Measurements from ENCODE around the gene APOBR.
A peak's percentile ranks its signal among the peaks of the same experiment; 100 is the strongest.
"Not testable (repeated sequence)": the region's sequence is repeated elsewhere in the genome, so short reads cannot be mapped to it uniquely, and the experiment has no call there.

The APOBR gene, protein sequence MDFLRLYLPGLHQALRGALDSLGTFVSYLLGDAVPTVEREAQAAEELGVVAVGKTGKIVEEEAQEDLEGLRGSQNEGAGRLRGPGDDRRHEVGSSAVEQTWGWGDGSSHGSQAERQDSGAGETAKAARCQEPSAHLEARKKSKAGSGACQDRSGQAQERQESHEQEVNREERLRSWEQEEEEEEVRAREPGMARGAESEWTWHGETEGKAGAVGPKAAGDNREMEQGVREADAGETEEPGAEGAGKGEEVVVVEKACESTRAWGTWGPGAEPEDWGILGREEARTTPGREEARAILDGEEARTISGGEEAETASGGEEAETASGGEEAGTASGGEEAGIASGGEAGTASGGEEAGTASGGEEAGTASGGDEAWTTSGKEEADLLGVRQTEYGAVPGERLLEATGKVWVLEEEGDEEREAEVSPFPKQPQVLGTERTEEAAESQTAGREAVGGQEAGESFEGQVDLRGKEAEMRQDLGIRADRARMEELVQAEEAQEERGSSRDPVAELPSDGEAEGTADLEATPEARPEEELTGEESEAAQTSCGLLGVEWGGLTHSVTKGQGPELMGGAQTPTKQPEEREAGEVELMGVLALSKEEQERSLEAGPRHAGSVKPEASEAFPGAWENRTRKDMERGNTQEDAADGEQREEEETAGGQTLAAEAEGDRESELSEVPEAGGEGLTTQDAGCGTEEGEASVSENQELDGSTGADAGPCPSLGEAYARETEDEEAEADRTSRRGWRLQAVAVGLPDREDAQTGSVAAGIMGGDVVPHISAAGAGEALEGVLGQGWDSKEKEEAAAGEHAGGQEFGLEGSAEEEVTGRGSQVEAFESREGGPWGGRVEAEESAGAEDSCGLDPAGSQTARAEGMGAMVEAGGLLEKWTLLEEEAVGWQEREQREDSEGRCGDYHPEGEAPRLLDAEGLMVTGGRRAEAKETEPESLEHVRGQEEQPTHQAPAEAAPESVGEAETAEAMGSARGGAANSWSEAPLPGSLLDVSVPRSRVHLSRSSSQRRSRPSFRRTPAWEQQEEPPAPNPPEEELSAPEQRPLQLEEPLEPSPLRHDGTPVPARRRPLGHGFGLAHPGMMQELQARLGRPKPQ

DNA sequence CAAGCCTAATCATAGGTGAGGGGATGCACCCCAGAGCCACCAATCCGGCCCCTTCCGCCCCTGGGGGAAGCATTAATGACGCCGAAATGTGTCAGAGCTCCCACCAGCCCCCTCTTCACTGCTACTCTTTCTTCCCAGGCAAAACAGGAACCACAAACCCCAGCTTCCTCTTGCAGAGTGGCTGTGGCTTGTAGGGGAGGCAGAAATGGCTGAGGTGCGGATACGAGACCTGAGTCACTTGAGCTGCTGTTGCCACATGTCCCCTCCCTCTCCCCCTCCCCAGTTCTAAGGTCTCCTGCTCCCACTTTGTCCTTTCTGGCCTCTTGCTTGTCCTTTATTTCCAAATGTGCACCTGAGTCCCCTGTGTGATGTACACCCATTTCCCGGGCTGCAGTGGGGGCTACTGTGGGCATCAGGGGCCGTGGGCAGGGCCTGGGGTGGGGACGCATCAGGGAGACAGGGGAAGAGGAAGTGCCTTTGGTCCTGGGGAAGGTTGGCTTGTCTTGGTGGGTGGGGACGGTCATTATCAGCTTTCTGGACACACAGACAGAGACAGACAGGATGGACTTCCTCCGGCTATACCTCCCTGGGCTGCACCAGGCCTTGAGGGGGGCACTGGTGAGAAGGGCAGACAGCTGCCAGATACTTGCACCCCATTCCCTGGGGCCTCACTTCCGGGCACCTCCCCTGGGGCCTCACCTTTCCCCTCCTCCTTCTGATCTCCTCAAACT, at the start of gene APOBR:
Gene APOBR, plus strand, starts transcription at position 523 of the 731 bp plus-strand sequence. Its CDS starts 39 bp downstream, at position 562.
- peak; percentile 80 to 83 for DNase-seq

DNA sequence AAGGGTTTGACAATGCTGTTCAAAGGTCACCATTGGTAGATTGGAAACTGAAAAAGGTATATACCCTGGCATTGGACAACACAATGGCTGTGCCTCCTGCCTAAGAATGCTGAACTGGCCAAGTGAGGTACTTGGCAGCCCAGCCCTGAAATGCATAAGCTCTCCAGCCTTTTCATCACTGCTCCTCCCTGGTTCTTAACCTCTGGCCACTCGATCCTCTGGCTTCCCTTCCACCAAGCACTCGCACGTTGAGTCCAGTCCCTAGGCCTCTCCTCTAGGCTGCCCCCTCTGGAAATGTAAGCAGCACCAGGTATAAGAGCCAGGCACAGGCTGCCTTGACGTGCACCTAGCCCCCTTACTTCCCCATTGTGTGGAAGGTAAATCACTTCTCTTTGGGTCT, 48.1 kb upstream of the APOBR start:
- not testable (repeated sequence) for DNase-seq

DNA sequence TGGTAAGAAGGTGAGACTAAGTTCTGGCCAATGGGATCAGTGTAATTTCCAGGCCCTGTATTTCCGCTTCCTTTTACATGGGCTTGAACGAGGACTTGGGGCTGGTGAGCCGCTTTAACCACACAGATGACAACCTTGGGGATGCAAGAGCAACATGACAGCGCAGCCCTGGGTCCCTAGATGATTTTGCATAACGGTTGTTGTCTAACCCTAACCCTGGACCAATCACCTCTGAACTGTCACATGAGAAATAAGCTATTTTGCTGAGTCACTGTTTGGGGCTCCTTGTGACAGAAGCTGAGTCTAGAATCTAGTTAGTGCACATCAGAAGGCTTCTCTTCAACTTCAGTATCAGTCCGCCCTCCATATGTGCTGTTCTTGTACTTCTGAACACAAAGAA, 47.4 kb upstream of the APOBR start:
- not testable (repeated sequence) for DNase-seq

DNA sequence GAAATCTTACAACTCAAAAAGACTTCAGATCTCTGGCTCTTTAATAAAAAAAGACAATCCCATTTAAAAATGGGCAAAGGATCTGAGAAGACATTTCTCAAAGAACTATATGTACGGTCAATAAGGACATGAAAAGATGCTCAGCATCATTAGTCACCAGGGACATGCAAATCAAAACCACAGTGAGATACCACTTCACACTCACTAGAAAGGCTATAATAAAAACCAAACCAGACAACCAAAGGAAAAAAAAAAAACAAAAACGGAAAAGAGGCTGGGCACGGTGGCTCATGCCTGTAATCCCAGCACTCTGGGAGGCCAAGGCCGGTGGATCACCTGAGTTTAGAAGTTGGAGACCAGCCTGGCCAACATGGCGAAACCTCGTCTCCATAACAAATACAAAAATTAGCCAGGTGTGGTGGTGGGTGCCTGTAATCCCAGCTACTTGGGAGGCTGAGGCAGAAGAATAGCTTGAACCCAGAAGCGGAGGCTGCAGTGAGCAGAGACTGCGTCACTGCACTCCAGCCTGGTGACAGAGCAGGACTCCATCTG, 20.7 kb upstream of the APOBR start:
- no peak for DNase-seq

DNA sequence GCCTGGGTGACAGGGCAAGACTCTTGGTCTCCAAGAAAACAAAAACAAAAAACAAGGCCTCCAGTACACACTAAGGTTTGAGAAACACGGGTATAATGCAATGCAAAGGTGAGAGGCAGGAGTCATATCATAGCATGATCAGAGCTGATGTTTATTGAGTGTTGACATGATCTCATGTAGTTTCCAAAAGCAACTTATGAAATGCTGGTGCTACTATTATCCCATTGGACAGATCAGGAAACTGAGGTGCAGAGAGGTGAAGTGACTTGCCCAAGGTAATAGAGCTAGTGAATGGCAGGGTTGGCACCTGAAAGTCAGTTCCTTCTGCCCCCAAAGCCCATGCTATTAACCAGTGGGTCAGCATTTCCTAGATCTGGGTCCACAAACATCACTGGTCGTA, 19.2 kb upstream of the APOBR start:
- DNase-seq = no peak

DNA sequence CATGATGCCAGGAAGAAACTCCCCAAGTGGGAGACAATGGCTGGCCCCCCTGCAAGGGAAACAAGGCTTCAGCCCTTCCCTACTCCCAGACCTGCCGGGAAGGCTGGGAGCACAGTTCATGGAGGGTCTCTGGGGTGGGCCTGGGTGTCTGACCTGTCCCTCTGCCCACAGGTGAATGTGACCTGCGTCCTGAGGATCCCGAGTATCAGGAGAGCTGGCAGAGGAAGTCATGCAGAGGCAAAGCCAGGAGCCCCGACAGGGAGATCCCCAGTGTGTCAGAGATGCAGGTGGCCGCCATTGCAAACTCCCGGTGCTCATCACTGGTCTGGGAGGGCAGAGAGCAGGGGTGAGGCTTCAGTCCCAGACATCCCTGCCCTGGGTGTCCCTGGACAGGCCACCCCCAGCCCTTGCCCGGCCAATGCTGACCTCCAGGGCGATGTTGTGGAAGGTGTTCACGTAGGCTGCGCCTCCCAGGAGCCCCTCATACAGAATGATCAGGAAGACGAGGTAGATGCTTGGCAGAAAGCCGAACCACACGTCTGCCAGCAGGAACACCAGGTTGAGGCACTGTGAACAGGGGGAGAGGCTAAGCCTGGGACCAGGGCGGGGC, 17.0 kb upstream of the APOBR start:
- DNase-seq = no peak

DNA sequence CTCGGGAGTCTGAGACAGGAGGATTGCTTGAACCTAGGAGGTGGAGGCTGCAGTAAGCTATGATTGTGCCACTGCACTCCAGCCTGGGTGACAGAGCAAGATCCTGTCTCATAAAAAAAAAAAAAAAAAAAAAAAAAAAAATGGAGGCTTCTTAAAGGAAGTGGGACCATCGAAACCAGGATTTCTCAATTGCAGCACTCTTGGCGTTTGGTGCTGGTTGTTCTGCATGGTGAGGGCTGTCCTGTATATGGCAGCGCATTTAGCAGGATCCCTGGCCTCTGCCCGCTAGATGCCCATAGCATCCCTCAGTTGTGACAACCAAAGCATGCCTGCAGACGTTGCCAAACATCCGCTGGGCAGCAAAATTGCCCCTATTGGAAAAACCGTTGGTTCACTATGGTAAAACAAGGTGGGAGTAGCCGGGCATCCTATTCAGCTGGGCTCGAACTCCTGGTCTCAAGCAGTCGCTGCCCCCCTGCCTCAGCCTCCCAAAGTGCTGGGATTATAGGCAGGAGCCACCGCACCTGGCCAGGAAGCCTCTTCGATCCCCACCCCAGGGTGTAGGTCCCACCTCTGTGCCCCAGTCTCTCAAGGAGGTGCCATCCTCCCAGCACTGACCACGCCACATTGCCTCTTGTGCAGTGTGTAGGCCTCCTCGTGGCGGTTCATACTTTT, 15.8 kb upstream of the APOBR start:
- no peak for DNase-seq

DNA sequence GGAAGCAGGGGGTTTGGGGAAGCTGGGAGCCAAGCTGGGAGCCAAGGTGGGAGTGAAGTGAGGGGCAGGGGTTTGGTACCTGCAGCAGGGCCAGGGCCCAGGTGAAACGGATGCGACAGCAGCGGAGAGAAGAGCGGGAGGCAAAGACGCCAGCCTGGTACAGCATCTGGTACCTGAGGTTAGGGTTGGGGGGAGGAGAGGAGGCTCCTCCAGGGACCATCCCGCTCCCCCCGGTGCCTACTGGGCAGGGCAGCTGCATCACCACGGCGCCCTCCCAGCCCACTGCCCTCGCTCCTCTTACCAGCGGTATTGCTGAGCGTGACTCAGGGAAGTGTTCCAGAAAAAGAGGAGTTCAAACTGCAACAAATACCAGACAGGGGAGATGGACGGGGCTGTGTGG, 12.4 kb upstream of the APOBR start:
- no peak for DNase-seq

DNA sequence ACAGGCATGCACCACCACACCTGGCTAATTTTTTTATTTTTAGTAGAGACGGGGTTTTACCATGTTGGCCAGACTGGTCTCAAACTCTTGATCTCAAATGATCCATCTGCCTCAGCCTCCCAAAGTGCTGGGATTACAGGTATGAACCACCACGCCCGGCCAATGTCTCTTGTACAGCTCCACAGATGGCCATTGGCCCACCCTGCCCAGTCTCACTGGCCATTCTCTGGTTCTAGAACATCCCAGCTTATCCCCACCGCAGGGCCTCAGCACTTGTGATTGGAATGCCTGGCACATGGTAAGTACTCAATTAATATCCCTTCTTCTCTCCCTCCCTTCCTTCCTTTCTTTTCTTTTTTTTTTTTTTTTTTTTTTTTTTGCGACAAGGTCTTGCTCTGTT, 11.1 kb upstream of the APOBR start:
- not testable (repeated sequence) for DNase-seq

DNA sequence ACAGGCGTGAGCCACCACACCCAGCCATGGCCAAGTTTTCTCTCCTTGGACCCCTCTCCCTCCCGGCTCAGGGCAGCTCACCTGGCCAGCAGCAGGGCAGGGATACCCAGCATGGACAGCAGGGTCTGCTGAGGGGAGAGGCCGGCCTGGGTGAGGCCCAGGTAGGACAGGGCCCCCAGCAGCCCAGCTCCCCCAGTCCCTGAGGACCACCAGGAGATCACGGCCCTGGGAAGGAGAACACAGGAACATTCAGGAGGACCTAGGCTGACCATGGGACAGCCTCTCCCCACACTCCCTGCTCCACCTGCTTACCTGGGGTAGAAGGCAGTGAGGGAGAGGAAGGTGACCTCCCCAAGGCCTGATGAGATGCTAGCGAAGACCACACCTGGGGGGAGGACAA, 8.2 kb upstream of the APOBR start:
- DNase-seq = no peak

DNA sequence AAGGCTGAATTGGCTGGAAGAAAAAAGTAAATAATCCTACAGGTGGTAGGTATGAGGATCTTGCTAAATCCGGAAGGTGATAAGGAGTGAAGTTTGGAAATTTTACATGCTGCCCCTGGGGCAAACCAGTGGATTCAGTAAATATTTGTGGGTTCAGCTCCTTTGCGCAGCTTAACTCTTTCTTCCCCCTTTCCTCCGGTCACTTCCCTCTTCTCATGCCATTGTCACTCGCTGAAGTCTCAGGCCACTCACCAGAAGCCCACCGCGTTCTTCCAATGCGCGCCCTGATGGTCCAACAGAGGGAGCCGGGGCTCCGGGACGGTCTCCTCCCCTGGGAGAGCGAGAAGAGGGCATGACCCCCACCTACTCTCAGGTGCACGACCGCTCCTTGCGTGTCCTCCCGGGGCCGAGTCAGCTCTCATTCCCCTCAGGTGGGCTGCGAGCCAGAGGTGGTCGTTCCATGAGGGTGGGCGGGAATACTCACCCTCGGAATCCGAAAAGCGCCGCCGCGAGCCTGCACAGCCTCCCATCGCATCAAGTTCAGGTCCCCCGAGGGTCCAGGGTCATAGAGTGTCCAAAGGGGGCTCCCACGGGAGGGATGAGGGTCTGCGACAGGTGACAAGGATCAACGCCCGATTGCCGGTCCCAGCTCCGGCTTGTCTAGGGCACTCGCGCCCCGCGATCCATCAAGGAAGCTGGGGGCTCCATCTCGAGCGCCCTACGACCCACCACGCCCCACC, 3.0 kb upstream of the APOBR start:
- DNase-seq = peak in 1 of 2 donors; percentile 20

DNA sequence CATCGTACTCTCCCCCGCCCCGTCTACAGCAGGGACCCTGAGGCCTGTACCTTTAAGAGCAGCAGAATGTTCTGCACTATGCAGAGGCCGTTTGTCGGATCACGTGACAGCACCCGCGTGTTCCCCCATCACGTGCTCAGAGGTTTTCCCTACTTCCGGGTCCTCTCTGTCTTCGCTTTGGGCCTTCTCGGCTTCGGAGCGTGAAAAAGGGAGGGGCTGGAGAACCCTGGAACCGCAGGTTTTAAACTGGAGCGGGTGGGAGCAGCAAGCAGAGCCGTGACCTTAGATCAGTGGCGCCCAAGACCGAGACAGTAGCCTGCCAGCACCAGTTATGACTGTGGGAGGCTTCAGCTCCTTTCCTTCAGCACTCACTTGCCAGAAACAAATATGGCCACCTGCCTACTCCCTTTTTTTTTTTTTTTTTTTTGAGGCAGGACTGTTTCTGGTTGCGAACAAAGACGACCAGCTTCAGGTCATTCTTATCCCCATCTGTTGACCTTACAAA, 2.4 kb upstream of the APOBR start, which contains the start of gene CLN3:
Gene CLN3, minus strand, starts transcription at position 105 of the 505 bp plus-strand sequence. CDS start 315 bp downstream, outside the sequence.
- peak; percentile 84 to 90 for DNase-seq

DNA sequence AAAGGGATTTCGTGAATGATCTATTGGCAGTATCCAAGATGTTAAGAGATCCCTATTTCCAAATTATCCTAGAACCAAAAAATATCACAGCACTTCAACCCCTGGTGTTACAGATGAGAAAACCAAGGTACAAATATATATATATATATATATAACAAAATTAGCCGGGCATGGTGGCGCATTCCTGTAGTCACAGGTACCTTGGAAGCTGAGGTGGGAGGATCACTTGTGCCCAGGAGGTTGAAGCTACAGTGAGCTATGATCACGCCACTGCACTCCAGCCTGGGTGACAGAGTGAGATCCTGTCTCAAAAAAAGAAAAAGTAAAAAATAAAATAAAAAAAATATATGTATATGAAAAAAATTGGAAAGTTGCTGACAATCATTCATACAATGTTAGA, 1.9 kb upstream of the APOBR start:
- no peak for DNase-seq

DNA sequence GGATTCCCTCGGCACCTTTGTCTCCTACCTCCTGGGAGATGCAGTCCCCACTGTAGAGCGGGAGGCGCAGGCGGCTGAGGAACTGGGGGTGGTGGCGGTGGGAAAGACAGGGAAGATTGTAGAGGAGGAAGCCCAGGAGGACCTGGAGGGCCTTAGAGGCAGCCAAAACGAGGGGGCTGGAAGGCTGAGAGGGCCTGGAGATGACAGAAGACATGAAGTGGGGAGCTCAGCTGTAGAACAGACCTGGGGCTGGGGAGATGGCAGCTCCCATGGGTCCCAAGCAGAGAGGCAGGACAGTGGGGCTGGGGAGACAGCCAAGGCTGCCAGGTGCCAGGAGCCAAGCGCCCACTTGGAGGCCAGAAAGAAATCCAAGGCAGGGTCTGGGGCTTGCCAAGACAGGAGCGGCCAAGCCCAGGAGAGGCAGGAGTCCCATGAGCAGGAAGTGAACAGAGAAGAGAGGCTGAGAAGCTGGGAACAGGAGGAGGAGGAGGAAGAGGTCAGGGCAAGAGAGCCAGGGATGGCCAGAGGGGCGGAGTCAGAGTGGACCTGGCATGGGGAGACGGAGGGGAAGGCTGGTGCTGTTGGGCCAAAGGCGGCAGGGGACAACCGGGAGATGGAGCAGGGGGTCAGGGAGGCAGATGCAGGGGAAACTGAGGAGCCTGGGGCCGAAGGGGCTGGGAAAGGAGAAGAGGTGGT, 803 bp downstream of the APOBR start:
- no peak for DNase-seq

DNA sequence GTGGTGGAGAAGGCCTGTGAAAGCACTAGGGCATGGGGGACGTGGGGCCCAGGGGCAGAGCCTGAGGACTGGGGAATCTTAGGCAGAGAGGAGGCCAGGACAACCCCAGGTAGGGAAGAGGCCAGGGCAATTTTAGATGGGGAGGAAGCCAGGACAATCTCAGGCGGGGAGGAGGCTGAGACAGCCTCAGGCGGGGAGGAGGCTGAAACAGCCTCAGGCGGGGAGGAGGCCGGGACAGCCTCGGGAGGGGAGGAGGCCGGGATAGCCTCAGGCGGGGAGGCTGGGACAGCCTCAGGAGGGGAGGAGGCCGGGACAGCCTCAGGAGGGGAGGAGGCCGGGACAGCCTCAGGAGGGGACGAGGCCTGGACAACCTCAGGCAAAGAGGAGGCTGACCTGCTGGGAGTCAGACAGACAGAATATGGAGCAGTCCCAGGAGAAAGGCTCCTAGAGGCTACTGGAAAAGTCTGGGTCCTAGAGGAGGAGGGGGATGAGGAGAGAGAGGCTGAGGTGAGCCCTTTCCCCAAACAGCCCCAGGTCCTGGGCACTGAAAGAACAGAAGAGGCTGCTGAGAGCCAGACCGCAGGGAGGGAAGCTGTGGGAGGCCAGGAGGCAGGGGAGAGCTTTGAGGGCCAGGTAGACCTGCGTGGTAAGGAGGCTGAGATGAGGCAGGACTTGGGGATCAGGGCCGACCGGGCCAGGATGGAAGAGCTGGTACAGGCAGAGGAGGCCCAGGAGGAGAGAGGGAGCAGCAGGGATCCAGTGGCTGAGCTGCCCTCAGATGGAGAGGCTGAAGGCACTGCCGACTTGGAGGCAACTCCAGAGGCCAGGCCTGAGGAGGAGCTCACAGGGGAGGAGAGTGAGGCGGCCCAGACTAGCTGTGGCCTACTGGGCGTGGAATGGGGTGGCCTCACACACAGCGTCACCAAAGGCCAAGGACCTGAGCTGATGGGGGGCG, 1.6 kb downstream of the APOBR start:
- no peak for DNase-seq

DNA sequence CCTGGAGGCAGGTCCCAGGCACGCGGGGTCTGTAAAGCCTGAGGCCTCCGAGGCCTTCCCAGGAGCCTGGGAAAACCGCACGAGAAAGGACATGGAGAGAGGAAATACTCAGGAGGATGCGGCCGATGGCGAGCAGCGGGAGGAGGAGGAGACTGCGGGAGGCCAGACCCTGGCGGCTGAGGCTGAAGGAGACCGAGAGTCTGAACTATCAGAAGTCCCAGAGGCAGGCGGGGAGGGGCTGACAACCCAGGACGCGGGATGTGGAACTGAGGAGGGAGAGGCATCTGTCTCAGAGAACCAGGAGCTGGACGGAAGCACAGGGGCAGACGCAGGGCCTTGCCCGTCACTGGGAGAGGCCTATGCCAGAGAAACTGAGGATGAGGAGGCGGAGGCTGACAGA, 2.4 kb downstream of the APOBR start:
- no peak for DNase-seq

DNA sequence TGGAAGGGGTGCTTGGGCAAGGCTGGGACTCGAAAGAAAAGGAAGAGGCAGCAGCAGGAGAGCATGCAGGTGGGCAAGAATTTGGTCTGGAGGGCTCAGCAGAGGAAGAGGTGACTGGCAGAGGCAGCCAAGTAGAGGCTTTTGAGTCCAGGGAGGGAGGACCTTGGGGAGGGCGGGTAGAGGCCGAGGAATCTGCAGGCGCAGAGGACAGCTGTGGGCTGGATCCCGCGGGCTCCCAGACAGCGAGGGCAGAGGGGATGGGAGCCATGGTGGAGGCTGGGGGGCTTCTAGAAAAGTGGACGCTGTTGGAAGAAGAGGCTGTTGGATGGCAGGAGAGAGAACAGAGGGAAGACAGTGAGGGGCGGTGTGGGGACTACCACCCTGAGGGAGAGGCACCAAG, 2.9 kb downstream of the APOBR start:
- no peak for DNase-seq

DNA sequence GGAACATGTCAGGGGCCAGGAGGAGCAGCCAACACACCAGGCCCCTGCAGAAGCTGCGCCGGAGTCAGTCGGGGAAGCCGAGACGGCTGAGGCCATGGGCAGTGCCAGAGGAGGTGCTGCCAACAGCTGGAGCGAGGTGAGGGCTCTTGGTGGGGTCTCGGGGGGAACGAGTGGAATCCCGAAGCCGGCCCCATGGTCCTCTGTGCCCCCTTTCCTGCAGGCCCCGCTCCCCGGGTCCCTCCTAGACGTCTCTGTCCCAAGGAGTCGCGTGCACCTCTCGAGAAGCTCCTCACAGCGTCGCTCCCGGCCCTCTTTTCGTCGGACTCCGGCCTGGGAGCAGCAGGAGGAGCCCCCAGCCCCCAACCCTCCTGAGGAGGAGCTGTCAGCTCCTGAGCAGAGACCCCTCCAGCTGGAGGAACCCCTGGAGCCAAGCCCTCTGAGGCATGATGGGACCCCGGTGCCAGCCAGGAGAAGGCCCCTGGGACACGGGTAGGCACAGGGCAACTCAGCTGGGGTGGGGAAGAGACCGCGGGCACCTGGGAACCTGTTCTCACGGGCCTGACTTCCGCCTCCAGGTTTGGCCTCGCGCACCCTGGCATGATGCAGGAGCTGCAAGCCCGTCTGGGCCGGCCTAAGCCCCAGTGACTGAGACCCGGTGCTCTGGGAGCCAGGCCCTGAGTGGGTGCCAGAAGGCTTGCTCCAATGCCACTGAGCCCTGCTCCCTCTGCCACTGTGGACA, 3.6 kb downstream of the APOBR start:
- DNase-seq = no peak
